Peyer's patch (tissue), 4 donors: ENCODE results near the gene GNB1L. TPM values are rescaled to one million over a fixed set of nuclear protein-coding genes. Genes with fewer than 3 reads are reported as not detected.

ENCODE experiments used
- DNase-seq, 3 donors: peaks; one replicate each; pipeline ENCODE4 v3.0.0-alpha.2; 2017 to 2019
- H3K27ac ChIP-seq, 4 donors: fragments of 200-600 bp; sonication (generic); one replicate each; pipeline ENCODE4 v1.5.1; 2016 to 2019
- H3K27me3 ChIP-seq, 2 donors: fragments of 200-600 bp; sonication (generic); one replicate each; pipeline ENCODE4 v1.5.1; 2019
- H3K36me3 ChIP-seq, 3 donors: fragments of 200-600 bp; sonication (generic); one replicate each; pipeline ENCODE4 v1.5.1; 2016 to 2019
- H3K4me1 ChIP-seq, 4 donors: fragments of 200-600 bp; sonication (generic); one replicate each; pipeline ENCODE4 v1.5.1; 2016 to 2019
- H3K4me3 ChIP-seq, 4 donors: fragments of 200-600 bp; sonication (generic); 1 replicate in 3 of 4; 2 replicates in 1 of 4; pipeline ENCODE4 v1.5.1; 2016 to 2019; ENCODE audit warnings: mild to moderate bottlenecking in 1 of 4
- H3K9me3 ChIP-seq, 4 donors: fragments of 200-600 bp; sonication (generic); one replicate each; pipeline ENCODE4 v1.5.1; 2016 to 2019; ENCODE audit warnings: mild to moderate bottlenecking in 1 of 4
- CTCF ChIP-seq, 6 experiments: fragments of 450-650 bp in 4 of 6; fragments of 200-600 bp in 2 of 6; sonication (generic) in 1 of 6; IDR thresholded peaks; one replicate each; pipeline ENCODE4 v1.5.1; 2017 to 2019; ENCODE audit warnings: antibody characterized with exemption in 6 of 6, mild to moderate bottlenecking in 3 of 6, moderate library complexity in 1 of 6
- POLR2A ChIP-seq, 2 donors: fragments of 450-650 bp; IDR thresholded peaks; one replicate each; pipeline ENCODE4 v1.5.1; 2017; ENCODE audit warnings: antibody characterized with exemption in 2 of 2, mild to moderate bottlenecking in 2 of 2, moderate library complexity in 2 of 2
- total RNA-seq, 4 donors: library from RNA; depleted of rRNA; stranded (reverse); fragments of >200 nt; gene quantifications; one replicate each; pipeline ENCODE4 v1.1.0, GENCODE V29; 2016

The GNB1L gene
- total RNA-seq, 4 donors from 2014 or later: 3.1 to 6.6 (median 4.9) TPM

- H3K4me1 ChIP-seq: no peaks in the 10 kb centered on the region
- H3K9me3 ChIP-seq: no peaks in the 10 kb centered on the region
- no peak overlapping the region for H3K4me3 ChIP-seq
- no peak overlapping the region for H3K27ac ChIP-seq
- TF ChIP-seq POLR2A (IDR thresholded peaks at IDR 0.05) (no peak), CTCF (IDR thresholded peaks at IDR 0.05) (no peak)
- no peak for DNase-seq
- H3K27me3 ChIP-seq: no peaks in the 10 kb centered on the region
- H3K36me3 ChIP-seq: no peaks in the 10 kb centered on the region
These were observed 110.2 kb downstream of the GNB1L start for GRCh38 chr22:19744350-19745006.

GRCh38 chr22:19743651-19744050 is 111.0 kb downstream of the GNB1L start:
- TF ChIP-seq CTCF (IDR thresholded peaks at IDR 0.05) (no peak), POLR2A (IDR thresholded peaks at IDR 0.05) (no peak)
- Histone ChIP-seq H3K9me3 (no peaks in the 10 kb centered on the region), H3K27me3 (no peaks in the 10 kb centered on the region), H3K27ac (no peak overlapping the region), H3K4me3 (no peak overlapping the region), H3K4me1 (no peaks in the 10 kb centered on the region), H3K36me3 (no peaks in the 10 kb centered on the region)
- no peak for DNase-seq

GRCh38 chr22:19743081-19743480 is 111.6 kb downstream of the GNB1L start:
- TF ChIP-seq CTCF (IDR thresholded peaks at IDR 0.05): no peak
- TF ChIP-seq POLR2A (IDR thresholded peaks at IDR 0.05): no peak
- Histone ChIP-seq H3K36me3 (no peaks in the 10 kb centered on the region), H3K4me3 (no peak overlapping the region), H3K27me3 (no peaks in the 10 kb centered on the region), H3K9me3 (no peaks in the 10 kb centered on the region), H3K27ac (no peak overlapping the region), H3K4me1 (no peaks in the 10 kb centered on the region)
- no peak for DNase-seq

- no peaks in the 10 kb centered on the region for H3K27me3 ChIP-seq
- H3K4me1 ChIP-seq: no peaks in the 10 kb centered on the region
- no peaks in the 10 kb centered on the region for H3K36me3 ChIP-seq
- no peak overlapping the region for H3K27ac ChIP-seq
- no peaks in the 10 kb centered on the region for H3K9me3 ChIP-seq
- DNase-seq: no peak
- TF ChIP-seq POLR2A (IDR thresholded peaks at IDR 0.05) (no peak), CTCF (IDR thresholded peaks at IDR 0.05) (no peak)
- no peak overlapping the region for H3K4me3 ChIP-seq
These were observed 112.3 kb downstream of the GNB1L start for GRCh38 chr22:19742160-19743066.

- TF ChIP-seq POLR2A (IDR thresholded peaks at IDR 0.05): no peak
- no peak for TF ChIP-seq CTCF (IDR thresholded peaks at IDR 0.05)
- Histone ChIP-seq H3K9me3 (no peaks in the 10 kb centered on the region), H3K27me3 (no peaks in the 10 kb centered on the region), H3K4me1 (no peaks in the 10 kb centered on the region), H3K36me3 (no peaks in the 10 kb centered on the region), H3K4me3 (no peak overlapping the region), H3K27ac (no peak overlapping the region)
- no peak for DNase-seq
These were observed 113.6 kb downstream of the GNB1L start for GRCh38 chr22:19741053-19741452.
